ENCODE data around the gene PCDHA9.

The PCDHA9 gene

GRCh38 chr5:140883373-140883772 is 35.2 kb downstream of the PCDHA9 start:
- no peak overlapping the region for H3K27ac ChIP-seq
- H3K4me3 ChIP-seq = no peak overlapping the region
- no peak for DNase-seq (ENCODE audit: low spot score)
- no peak for TF ChIP-seq CTCF (IDR thresholded peaks at IDR 0.05)

- Histone ChIP-seq H3K4me3 (no peak overlapping the region), H3K27ac (no peak overlapping the region)
- no peak for DNase-seq (ENCODE audit: low spot score)
- TF ChIP-seq CTCF (IDR thresholded peaks at IDR 0.05) = no peak
Measured at GRCh38 chr5:140883927-140884697, 35.9 kb downstream of the PCDHA9 start.

Measured in coronary artery (tissue), 2 donors.